ENCODE measurements around the gene TM4SF20.
"Not testable (repeated sequence)": the region's sequence is repeated elsewhere in the genome, so short reads cannot be mapped to it uniquely, and the experiment has no call there.

TM4SF20 gene

GRCh38 chr2:227398684-227399670 lies 19.9 kb upstream of the TM4SF20 start:
- no peak for DNase-seq

- no peak for DNase-seq
Measured at GRCh38 chr2:227397562-227397961, 18.5 kb upstream of the TM4SF20 start.

DNA sequence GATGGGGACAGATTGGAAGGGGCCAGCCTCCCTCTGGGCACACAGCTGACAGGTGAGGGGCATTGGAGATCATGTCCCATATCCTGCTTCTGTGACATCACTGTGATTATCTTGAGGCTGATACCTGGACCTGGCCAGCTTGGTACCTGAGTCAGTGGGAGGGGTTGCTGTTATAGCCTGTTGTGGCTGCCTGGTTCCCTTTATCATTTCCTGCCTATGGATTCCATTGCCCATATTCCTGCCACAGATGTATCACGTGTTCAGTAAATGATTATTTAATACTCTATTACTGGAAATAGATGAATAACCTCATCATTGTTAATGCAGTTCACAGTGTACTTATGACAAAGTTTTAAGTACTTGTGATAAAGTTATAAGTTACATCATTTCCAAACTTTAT lies 16.4 kb upstream of the TM4SF20 start:
- no peak for DNase-seq

GRCh38 chr2:227394401-227394800 lies 15.3 kb upstream of the TM4SF20 start:
- DNase-seq, result no peak

DNA sequence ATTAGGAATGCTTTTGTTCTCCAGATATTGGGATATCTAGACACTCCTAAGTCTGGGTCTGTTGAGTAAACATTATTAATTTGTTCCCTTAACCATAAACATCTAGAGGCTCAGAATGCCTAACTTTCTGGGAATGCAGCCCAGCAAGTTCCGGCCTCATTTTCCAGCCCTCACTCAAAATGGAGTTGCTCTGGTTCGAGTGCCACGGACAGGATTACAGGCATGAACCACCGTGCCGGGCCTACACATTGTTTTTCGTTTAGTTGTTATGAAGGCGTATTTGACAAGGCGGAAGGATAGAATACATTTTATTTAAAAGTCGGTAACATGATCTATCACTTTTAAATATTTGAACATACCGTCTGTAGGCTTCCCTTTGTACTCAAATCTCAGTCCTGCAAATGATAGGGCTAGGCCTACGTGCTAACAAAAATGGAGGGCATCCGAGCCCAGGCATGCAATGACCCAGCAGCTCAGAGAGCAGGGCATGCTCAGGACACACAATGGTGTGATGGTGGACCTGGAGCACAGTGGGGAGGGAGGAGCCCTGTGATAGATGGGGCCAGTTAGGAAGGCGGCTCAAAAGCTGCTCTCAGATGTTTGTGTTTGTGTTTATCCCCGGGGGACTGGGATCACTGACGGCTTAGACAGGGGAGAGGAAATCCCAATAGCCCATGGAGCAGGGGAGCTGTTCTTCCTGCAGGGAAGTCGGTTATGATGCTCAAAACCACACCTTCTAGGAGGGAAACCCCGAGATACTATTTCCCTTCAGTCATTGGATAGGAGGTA lies 11.6 kb upstream of the TM4SF20 start:
- no peak for DNase-seq

DNA sequence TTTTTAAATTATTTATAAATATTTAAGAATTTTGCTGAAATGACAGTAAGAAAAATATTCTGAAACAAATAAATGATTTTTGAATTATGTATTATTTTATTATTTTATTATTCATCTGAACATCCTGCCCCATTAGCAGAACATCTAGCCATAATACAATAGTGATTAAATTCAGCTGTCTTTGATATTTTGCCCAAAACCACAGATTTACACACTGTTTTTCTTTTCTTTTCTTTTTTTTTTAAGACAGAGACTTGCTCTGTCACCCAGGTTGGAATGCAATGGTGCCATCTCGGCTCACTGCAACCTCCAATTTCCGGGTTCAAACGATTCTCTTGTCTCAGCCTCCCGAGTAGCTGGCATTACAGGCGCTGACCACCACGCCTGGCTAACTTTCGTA lies 10.6 kb upstream of the TM4SF20 start:
- DNase-seq, result no peak

DNA sequence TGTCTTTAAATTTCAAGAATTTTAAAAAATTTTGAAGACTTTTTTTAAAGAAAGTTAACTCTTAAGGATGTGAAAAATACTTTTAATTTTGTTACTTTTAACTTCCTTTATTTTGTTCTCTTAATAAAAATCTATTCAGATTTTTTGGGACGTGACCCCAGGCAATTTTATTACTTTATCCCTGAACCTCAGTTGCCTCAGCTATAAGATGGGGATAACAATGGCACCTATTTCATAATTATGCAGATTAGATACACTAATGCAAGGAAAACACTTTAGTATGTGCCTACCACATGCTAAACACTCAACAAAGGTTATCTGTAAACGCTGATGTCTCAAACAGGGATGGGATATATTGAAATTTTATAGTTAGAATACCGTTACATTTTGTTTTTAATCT lies 10.1 kb upstream of the TM4SF20 start:
- DNase-seq, result no peak

GRCh38 chr2:227388537-227389011 lies 9.5 kb upstream of the TM4SF20 start:
- DNase-seq, result no peak

DNA sequence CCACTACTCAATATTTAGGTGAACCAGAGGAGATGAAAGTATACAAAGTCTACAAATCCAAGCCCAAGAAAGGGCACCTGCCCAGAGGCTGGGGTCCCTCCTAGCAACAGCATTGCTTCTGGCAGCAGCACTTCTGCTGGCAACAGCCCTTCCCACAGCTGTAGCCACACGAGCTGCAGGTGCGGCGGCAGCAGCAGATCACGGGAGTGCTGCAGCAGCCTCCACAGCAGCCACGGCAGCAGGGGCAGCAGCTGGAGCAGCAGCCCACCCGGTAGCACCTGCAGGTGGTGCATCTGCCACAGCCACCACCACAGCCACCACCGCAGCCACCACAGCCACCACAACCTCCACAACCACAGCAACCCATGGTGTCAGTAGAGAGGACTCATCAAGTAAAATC lies 8.5 kb upstream of the TM4SF20 start, which contains the start of gene SCYGR1:
TSS of gene SCYGR1 (minus strand) at position 367 of the 400 bp plus-strand sequence. CDS start at position 367, 0 bp downstream.
- DNase-seq, result not testable (repeated sequence)

DNA sequence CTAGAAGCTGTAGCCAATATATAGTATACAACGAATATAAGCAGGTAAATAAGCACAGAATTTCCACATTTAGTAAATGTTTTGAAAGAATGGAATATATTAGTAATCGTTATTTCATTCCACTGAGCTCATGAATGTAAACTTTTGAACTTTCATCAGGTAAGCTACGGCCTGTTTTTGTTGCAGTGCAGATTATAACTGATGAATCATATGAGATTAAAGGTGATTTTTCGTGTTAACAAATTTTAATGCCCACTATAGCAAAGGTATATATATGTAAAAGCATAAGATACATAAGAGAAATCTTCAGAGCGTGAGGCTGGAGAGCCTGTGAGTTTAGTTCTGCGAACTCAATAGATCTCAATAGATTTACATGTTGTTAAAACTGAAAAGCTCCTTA lies 7.5 kb upstream of the TM4SF20 start:
- no peak for DNase-seq

GRCh38 chr2:227383686-227384085 lies 4.6 kb upstream of the TM4SF20 start:
- DNase-seq, result no peak

DNA sequence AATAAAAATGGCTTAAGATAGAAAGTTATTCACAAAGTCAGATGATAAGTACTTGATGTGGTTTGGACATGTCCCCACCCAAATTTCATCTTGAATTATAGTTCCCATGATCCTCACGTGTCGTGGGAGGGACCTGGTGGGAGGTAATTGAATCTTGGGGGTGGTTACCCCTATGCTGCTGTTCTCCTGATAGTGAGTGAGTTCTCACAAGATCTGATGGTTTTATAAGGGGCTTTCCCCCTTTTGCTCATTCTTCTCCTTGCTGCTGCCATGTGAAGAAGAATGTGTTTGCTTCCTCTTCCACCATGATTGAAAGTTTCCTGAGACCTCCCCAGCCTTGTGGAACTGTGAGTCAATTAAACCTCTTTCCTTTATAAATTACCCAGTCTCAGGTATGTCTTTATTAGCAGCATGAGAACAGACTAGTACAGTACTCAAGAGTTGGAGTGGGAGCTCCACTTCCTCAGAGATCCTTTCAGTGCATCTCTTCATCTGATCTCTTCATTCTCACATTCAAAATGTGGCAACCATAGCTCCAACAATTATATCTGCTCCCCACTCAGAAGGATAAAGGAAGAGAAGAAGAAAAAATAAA lies 3.2 kb upstream of the TM4SF20 start:
- not testable (repeated sequence) for DNase-seq

DNA sequence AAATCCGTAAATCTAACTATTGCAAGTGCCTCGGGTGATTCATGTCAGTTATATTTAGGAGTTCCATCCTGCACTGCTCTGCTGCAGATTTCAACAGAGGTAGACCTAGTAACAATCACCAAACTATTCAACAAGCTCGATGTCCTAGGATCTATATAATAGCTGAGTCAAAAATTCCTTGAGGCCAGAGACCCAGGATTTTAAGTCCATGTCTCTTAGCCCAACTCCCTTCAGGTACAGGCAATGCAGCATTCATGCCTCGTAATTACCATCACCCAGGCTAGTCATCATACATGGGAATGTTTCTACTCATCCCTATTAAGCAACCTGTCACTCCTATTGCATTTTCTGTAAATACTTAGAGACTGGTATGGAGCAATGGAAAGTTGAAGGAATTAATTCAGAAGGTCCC lies 729 bp downstream of the TM4SF20 start:
- no peak for DNase-seq

GRCh38 chr2:227377467-227378351 lies 1.4 kb downstream of the TM4SF20 start:
- no peak for DNase-seq

DNA sequence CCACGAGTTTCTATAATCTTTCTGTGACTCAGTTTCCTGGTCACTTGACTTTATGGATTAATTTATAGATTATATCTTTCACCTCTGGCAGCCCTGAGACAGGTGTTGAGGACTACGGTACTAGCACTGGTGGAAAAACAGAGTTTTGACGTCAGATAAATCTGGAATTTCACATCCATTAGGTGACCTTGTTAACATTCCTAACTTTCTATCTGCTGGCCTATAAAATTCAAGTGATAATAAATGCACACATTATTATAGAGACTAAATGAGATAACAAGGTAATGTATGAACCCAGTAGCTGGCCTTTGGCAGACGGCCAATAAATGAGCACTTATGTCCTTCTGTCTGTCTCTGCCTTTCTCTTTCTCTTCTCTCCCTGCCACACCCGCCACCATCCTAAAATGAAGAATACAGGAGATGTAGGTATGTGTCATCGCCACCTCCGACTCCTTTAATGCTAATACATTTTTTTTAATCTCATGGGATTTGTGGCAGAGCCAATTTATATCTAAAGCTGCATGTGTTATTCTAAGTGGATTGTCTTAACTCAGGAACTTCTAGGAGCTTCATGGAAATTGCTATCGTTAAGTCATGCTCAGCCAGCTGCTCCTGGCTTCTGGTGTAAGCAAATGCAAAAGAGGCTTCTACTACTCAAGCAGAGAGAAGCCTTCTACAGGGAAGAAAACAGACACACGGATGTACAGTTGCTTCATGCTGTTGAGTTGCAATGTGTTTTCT lies 2.3 kb downstream of the TM4SF20 start:
- DNase-seq, result no peak

- peak; percentile 69 for DNase-seq
Measured at GRCh38 chr2:227374158-227374557, 4.9 kb downstream of the TM4SF20 start.

DNA sequence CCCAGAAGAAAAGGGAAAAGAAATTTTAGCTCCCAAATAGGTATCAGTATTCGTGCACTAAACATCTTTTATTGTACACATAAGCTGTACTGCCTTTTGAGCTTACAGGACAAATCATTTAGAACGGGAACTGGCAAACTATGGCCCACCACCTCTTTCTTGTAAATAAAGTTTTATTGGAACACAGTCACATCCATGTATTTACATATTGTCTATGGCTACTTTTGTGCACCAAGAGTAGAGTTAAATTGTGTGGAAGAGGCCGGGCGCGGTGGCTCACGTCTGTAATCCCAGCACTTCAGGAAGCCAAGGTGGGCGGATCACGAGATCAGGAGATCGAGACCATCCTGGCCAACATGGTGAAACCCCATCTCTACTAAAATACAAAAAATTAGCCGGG lies 5.7 kb downstream of the TM4SF20 start:
- no peak for DNase-seq

GRCh38 chr2:227370791-227371312 lies 8.3 kb downstream of the TM4SF20 start:
- peak; percentile 47 for DNase-seq

DNA sequence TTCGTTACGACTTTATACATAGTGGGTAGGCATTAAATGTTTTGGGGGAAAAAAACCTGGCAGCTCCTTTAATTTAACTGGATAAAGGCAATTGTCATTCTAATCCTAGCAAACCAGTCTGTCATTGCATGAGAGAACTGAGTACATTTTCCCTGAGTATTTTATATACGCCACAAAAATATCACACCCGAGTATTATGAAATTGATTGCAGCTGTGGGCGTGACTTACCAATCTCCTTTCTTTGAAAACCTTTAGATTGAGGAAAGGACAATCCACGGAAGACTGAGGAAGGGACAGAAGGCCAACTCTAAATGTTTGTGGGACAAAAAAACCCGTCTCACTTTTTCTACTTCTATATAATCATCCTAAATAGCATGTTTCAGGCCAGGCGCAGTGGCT lies 9.0 kb downstream of the TM4SF20 start:
- no peak for DNase-seq

GRCh38 chr2:227368574-227368973 lies 10.5 kb downstream of the TM4SF20 start:
- no peak for DNase-seq

GRCh38 chr2:227367427-227367795 lies 11.7 kb downstream of the TM4SF20 start:
- DNase-seq, result no peak
